H9 (cell line): ENCODE measurements around the gene SVEP1. TPM values are rescaled to one million over a fixed set of nuclear protein-coding genes. Genes with fewer than 3 reads are reported as not detected.

Experiments used
- DNase-seq: peaks from one replicate; pipeline ENCODE4 v3.0.0-alpha.2; 2017
- H2AFZ ChIP-seq: one replicate; pipeline ENCODE4 v1.6.1; 2013; ENCODE audit warnings: mild to moderate bottlenecking, low read length, control low read depth, moderate library complexity
- H2AK5ac ChIP-seq: 2 replicates; pipeline ENCODE4 v1.6.1; 2013; ENCODE audit warnings: low read length, control low read depth, mixed read lengths; ENCODE audit not compliant: insufficient read length
- H2BK120ac ChIP-seq: one replicate; pipeline ENCODE4 v1.6.1; 2013; ENCODE audit warnings: low read depth, mild to moderate bottlenecking, low read length, control low read depth, inconsistent platforms; ENCODE audit not compliant: poor library complexity, severe bottlenecking
- H2BK12ac ChIP-seq: 2 replicates; pipeline ENCODE4 v1.6.1; 2013; ENCODE audit warnings: low read length, control low read depth, mixed read lengths, low read depth; ENCODE audit not compliant: insufficient read length
- H2BK15ac ChIP-seq: 2 replicates; pipeline ENCODE4 v1.6.1; 2013; ENCODE audit warnings: low read depth, low read length, control low read depth
- H2BK20ac ChIP-seq: one replicate; pipeline ENCODE4 v1.6.1; 2013; ENCODE audit warnings: low read depth, mild to moderate bottlenecking, low read length, control low read depth, inconsistent platforms; ENCODE audit not compliant: poor library complexity, severe bottlenecking
- H2BK5ac ChIP-seq: 2 replicates; pipeline ENCODE4 v1.6.1; 2013; ENCODE audit warnings: low read length, control low read depth, mixed read lengths; ENCODE audit not compliant: insufficient read length
- H3K14ac ChIP-seq: 2 replicates; pipeline ENCODE4 v1.6.1; 2013; ENCODE audit warnings: low read length, control low read depth; ENCODE audit not compliant: insufficient read depth
- H3K18ac ChIP-seq: 2 replicates; pipeline ENCODE4 v1.6.1; 2013; ENCODE audit warnings: low read depth, mild to moderate bottlenecking, mixed read lengths, low read length, control low read depth; ENCODE audit not compliant: insufficient read length
- H3K23ac ChIP-seq: 2 replicates; pipeline ENCODE4 v1.6.1; 2013; ENCODE audit warnings: low read length, control low read depth, mixed read lengths, low read depth; ENCODE audit not compliant: insufficient read length
- H3K23me2 ChIP-seq: 2 replicates; pipeline ENCODE4 v1.6.1; 2013; ENCODE audit warnings: low read depth, mild to moderate bottlenecking, mixed read lengths, low read length, control low read depth; ENCODE audit not compliant: insufficient read length, poor library complexity, severe bottlenecking
- H3K27ac ChIP-seq: 2 replicates; pipeline ENCODE4 v1.5.1; 2013; ENCODE audit warnings: low read length, control low read depth, mixed read lengths, low read depth; ENCODE audit not compliant: insufficient read length
- H3K27me3 ChIP-seq: 2 replicates; pipeline ENCODE4 v1.6.1; 2013; ENCODE audit warnings: low read length, control low read depth, inconsistent platforms; ENCODE audit not compliant: insufficient read depth
- H3K4ac ChIP-seq: 2 replicates; pipeline ENCODE4 v1.6.1; 2013; ENCODE audit warnings: low read depth, mild to moderate bottlenecking, control low read depth, inconsistent platforms, low read length, moderate library complexity
- H3K4me1 ChIP-seq: 2 replicates; pipeline ENCODE4 v1.6.1; 2013; ENCODE audit warnings: low read length, control low read depth, inconsistent platforms; ENCODE audit not compliant: insufficient read depth
- H3K4me2 ChIP-seq: 2 replicates; pipeline ENCODE4 v1.6.1; 2013; ENCODE audit warnings: low read length, control low read depth, mixed read lengths; ENCODE audit not compliant: insufficient read length, insufficient read depth
- H3K56ac ChIP-seq: 2 replicates; pipeline ENCODE4 v1.6.1; 2013; ENCODE audit warnings: low read depth, mild to moderate bottlenecking, mixed read lengths, low read length, control low read depth; ENCODE audit not compliant: insufficient read length
- H3K79me1 ChIP-seq: 2 replicates; pipeline ENCODE4 v1.6.1; 2013; ENCODE audit warnings: low read depth, mild to moderate bottlenecking, moderate library complexity, low read length, control low read depth, inconsistent platforms; ENCODE audit not compliant: insufficient read depth, poor library complexity, severe bottlenecking
- H3K79me2 ChIP-seq: 2 replicates; pipeline ENCODE4 v1.6.1; 2013; ENCODE audit warnings: low read length, control low read depth, inconsistent platforms; ENCODE audit not compliant: insufficient read depth
- H3K9ac ChIP-seq: 2 replicates; pipeline ENCODE4 v1.6.1; 2013; ENCODE audit warnings: low read length, control low read depth, mixed read lengths; ENCODE audit not compliant: insufficient read length; ENCODE audit errors: extremely low read depth
- H3K9me3 ChIP-seq: one replicate; pipeline ENCODE4 v1.6.1; 2013; ENCODE audit warnings: low read depth, low read length, inconsistent platforms; ENCODE audit not compliant: control insufficient read depth
- H3T11ph ChIP-seq: one replicate; pipeline ENCODE4 v1.6.1; 2013; ENCODE audit warnings: mild to moderate bottlenecking, low read length, control low read depth, inconsistent platforms
- H4K20me1 ChIP-seq: one replicate; pipeline ENCODE4 v1.6.1; 2013; ENCODE audit not compliant: control insufficient read depth, insufficient read length, insufficient read depth
- H4K5ac ChIP-seq: 2 replicates; pipeline ENCODE4 v1.6.1; 2013; ENCODE audit warnings: low read depth, mild to moderate bottlenecking, mixed read lengths, low read length, control low read depth; ENCODE audit not compliant: insufficient read length
- H4K8ac ChIP-seq: replicated peaks from 2 replicates; pipeline ENCODE4 v1.6.1; 2013; ENCODE audit warnings: low read length, control low read depth, mixed read lengths, low read depth; ENCODE audit not compliant: insufficient read length
- H4K91ac ChIP-seq: 2 replicates; pipeline ENCODE4 v1.6.1; 2013; ENCODE audit warnings: low read depth, mild to moderate bottlenecking, moderate library complexity, mixed read lengths, low read length, control low read depth; ENCODE audit not compliant: insufficient read length
- H3K27ac Mint-ChIP-seq, 3 experiments: 2 replicates in 2 of 3; 3 replicates in 1 of 3; pipeline ENCODE4 v1.8.0; 2020 to 2021; ENCODE audit warnings: mixed read lengths in 3 of 3, mild to moderate bottlenecking in 1 of 3, moderate library complexity in 1 of 3
- H3K27me3 Mint-ChIP-seq: 2 replicates; pipeline ENCODE4 v1.8.0; 2021; ENCODE audit warnings: low read depth, mild to moderate bottlenecking, moderate library complexity, mixed read lengths
- H3K36me3 Mint-ChIP-seq, 3 experiments: 2 replicates in 2 of 3; 3 replicates in 1 of 3; pipeline ENCODE4 v1.8.0; 2020 to 2021; ENCODE audit warnings: low read depth in 3 of 3, mixed read lengths in 3 of 3; ENCODE audit not compliant: insufficient read depth in 1 of 3
- H3K4me1 Mint-ChIP-seq, 2 experiments: 2 replicates each; pipeline ENCODE4 v1.8.0; 2020; ENCODE audit warnings: mixed read lengths in 2 of 2
- H3K4me3 Mint-ChIP-seq, 2 experiments: 2 replicates in 1 of 2; 3 replicates in 1 of 2; pipeline ENCODE4 v1.8.0; 2020 to 2021; ENCODE audit warnings: mild to moderate bottlenecking in 2 of 2, mixed read lengths in 2 of 2, moderate library complexity in 1 of 2
- H3K9me3 Mint-ChIP-seq, 2 experiments: 2 replicates in 1 of 2; 3 replicates in 1 of 2; pipeline ENCODE4 v1.8.0; 2020; ENCODE audit warnings: mild to moderate bottlenecking in 2 of 2, mixed read lengths in 2 of 2, moderate library complexity in 1 of 2
- total RNA-seq: library from RNA; stranded (reverse); gene quantifications from 2 replicates; pipeline ENCODE4 v1.2.1, GENCODE V29; 2021
- TF ChIP-seq, protein P1 (sequence below): fragments of 200-600 bp; sonication (generic); conservative IDR thresholded peaks from 3 replicates; pipeline ENCODE4 v1.8.0; 2021; ENCODE audit warnings: antibody characterized with exemption, mild to moderate bottlenecking

Gene SVEP1
- total RNA-seq, 1 experiment from 2014 or later, result 0.17 TPM

DNA sequence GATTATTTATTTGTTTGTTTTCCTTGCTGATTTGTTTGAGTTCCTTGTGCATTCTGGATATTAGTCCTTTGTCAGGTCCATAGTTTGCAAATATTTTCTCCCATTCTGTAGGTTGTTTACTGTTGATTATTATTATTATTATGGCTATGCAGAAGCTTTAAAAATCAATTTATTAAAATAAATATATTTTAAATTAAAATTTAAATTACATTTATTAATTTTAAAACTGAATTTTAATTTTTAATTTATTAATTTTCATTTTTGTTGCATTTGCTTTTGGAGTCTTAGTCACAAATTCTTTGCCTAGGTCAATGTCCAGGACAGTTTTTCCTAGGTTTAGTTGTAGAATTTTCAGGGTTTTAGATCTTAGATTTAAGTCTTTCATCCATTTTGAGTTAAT is 50.9 kb downstream of the SVEP1 start:
- H2AK5ac ChIP-seq, result no peak overlapping the region

More for the DNA sequence above, 50.9 kb downstream of the SVEP1 start:
- Histone ChIP-seq H4K5ac (no peak overlapping the region), H3K4ac (no peak overlapping the region), H4K8ac (no peak overlapping the region), H3K14ac (no peak overlapping the region), H3K79me1 (no peaks in the 10 kb centered on the region), H2BK15ac (no peak overlapping the region), H3K27me3 (no peaks in the 10 kb centered on the region), H4K91ac (no peak overlapping the region), H3K9ac (no peak overlapping the region), H3K9me3 (no peaks in the 10 kb centered on the region), H2BK12ac (no peak overlapping the region), H2AFZ (no peak overlapping the region), H3K23ac (no peak overlapping the region), H3K56ac (no peak overlapping the region), H4K20me1 (no peaks in the 10 kb centered on the region), H3K79me2 (no peaks in the 10 kb centered on the region), H3K4me1 (no peaks in the 10 kb centered on the region), H3T11ph (no peak overlapping the region), H2BK5ac (no peak overlapping the region), H3K18ac (no peak overlapping the region), H3K4me2 (no peak overlapping the region), H3K23me2 (no peaks in the 10 kb centered on the region), H2BK120ac (no peak overlapping the region), H3K27ac (no peak overlapping the region), H2BK20ac (no peak overlapping the region)
- TF ChIP-seq, protein P1, sequence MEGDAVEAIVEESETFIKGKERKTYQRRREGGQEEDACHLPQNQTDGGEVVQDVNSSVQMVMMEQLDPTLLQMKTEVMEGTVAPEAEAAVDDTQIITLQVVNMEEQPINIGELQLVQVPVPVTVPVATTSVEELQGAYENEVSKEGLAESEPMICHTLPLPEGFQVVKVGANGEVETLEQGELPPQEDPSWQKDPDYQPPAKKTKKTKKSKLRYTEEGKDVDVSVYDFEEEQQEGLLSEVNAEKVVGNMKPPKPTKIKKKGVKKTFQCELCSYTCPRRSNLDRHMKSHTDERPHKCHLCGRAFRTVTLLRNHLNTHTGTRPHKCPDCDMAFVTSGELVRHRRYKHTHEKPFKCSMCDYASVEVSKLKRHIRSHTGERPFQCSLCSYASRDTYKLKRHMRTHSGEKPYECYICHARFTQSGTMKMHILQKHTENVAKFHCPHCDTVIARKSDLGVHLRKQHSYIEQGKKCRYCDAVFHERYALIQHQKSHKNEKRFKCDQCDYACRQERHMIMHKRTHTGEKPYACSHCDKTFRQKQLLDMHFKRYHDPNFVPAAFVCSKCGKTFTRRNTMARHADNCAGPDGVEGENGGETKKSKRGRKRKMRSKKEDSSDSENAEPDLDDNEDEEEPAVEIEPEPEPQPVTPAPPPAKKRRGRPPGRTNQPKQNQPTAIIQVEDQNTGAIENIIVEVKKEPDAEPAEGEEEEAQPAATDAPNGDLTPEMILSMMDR, result no peak
- Mint-ChIP-seq H3K9me3 (peaks cover 0 to 8% of the 10 kb centered on the region in 2 experiments; a peak in 3 of 5 replicates), H3K4me1 (0 out of 4 replicates have a peak, but pooled peaks cover 0 to 2% of the 10 kb centered on the region in 2 experiments), H3K4me3 (no peak overlapping the region), H3K27ac (no peak overlapping the region), H3K27me3 (no peaks in the 10 kb centered on the region), H3K36me3 (no peaks in the 10 kb centered on the region; a peak in 1 of 7 replicates)
- no peak for DNase-seq
